NCI-H524 treated with DMSO at 0.1 percent for 48 hours (cell line): ENCODE measurements around the gene GPR26.
"Not testable (repeated sequence)": the region's sequence is repeated elsewhere in the genome, so short reads cannot be mapped to it uniquely, and the experiment has no call there.

Source experiments
- DNase-seq: peaks from one replicate; lab custom pipeline; 2025; lab: John Stamatoyannopoulos, UW

GPR26 gene

DNA sequence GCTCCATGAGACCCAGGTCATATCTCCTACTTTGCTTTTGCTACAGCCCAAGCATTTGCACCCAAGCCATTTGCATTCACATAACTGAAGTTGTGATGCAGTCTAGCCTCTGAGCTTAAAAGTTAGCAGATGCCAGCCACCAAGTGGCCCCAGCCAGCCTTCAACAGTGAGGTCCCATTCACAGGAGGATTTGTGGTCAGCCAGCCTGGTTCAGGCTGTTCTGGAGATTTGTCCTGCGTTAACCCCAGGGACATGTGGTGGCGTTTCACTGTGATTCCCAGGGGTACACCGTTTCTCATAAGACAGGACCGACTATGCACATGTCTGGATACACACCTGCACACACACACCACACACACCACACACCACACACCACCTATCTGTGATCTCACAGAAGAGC is 51.2 kb downstream of the GPR26 start:
- no peak for DNase-seq

DNA sequence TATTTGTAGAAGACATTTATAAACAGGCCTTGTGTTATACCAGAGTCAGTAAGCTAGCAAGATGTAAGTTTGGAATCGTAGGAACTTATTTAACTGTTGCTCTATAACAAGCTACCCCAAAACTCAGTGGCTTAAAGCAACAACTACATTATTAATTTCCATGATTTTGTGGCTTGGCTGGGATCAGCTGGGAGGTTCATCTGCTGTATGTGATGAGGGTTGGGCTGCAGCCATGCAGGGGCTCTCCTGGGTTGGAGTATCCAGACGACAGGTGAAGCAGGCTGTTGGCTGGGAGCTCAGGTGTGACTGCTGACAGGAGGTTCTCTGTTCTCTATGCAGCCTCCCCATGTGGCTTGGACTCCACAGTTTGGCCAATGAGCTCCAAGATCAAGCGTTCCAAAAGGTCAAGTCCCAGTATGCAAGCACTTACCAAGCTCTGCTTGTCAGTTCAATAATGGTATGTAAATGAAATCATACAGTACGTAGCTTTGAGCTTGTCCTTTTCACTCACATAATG is 52.4 kb downstream of the GPR26 start:
- DNase-seq, result no peak

DNA sequence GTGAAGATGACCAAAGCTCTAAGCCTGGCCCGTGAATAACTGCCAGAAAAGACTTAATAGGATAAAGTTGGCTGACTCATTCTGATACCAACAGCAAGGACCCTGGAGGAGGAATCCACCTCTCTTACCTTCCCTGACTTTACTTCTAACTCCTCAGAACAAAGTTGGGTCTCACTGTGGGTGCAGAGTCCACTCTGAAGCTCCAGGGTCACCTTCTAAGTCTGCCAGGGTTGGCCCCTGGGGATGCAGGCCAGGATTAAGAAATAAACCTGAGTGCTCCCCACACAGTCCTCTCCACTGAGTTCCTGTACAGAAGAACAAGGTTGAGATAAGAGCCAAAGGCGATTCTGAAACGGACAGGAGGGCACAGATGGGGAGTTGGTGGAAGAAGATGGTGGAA is 54.4 kb downstream of the GPR26 start:
- DNase-seq, result no peak

DNA sequence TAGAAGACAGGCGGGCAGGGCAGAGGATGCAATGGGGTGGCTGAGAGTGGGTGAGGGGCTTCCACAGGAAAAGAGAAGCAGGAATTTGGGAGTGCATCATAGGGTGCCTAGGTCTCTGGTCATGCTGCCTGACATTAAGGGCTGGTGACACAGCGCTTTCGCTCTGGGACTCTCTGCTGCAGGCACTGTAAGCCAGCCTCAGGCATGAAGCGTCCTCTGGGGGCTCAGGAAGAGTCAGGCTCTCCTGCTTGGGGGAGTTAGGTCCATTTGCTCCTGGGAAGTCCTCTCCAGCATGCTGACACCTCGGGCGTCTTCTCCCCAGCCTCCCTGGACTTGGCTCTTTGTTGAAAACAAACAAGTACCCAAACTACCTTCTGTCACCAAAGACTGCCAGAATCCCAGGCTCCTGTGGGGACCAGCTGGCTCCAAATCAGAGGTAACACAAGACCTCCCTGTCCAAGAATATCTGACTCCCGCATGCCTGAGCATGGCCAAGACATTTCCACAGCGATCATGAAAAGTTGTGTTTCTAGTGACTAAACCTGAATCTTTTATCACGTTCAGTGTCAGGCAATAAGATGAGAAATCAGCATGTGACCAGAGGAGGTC is 55.4 kb downstream of the GPR26 start:
- DNase-seq, result no peak

DNA sequence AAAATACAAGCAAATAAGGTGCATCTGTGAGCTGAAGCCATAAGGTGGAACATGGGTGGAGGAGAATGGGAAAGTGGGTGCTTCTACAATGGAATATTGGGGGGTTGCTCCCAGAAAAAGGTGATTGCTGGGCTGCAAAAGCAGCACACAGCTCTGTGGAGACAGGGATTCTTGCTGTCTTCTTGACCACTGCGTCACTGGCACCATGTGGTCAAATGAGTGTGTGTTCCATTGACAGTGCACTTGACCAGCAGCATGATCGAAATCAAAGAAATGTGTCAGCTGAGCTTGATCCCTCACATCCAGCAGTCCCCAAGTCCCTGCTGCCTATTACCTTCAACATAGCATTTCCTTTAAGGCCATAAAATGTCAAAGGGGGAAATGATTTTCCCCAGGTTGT is 56.2 kb downstream of the GPR26 start:
- no peak for DNase-seq

DNA sequence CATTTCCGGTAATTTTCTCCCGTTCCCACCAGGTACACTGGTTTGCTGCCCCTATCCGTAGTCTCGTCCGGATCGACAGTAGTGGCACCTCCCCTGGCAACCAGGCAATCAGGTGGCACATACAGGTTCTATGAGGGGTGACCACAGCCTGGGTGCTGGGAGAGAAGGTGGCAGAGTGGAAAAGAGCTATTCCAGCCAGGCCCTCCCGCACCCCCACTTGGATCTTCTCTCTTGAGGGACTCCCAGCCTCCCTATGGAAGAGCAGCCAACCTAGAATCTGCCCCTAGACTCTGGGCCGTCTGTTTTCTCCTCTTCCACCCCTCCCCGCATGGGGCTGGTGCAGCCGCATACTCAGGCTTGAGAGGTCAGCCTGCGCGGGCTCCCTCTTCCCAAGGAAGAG is 58.6 kb downstream of the GPR26 start:
- DNase-seq, result no peak

DNA sequence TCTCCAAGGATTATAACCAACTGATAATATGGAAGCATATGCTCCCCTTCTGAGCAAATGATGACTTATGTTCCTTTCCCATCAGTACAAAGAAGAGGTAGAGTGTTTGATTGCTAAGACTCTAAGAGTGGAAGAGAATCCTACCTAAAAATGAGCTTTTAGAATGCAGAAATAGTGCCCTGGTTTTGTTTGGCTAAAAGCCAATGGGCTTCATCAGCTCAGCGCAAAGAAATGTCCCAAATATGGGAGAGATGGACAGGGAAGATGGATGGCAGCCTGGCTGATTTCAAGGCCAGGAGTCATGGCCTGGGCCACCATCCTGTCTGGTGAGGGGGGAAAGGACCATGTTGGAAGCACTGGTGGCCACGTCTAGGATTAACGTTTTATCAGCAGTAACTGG is 60.2 kb downstream of the GPR26 start:
- DNase-seq, result no peak

DNA sequence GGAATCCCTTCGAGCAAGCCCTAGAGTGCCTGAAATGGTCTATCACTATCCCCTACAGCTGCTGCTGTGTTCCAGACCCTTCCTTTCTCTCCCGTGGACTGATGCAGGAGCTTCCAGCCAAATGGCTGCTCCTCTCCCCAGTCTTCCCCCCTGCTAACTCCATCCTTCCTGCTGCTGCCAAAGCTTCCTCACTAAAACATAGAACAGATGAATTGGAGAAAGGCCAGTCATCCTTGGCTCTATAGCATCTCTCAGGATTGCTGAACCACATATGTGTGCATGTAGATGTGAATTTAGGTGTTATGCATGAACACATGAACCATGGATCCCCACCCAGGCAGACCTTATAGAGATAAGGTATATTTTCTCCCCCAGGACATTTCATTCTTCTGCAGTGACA is 60.7 kb downstream of the GPR26 start:
- DNase-seq, result no peak

DNA sequence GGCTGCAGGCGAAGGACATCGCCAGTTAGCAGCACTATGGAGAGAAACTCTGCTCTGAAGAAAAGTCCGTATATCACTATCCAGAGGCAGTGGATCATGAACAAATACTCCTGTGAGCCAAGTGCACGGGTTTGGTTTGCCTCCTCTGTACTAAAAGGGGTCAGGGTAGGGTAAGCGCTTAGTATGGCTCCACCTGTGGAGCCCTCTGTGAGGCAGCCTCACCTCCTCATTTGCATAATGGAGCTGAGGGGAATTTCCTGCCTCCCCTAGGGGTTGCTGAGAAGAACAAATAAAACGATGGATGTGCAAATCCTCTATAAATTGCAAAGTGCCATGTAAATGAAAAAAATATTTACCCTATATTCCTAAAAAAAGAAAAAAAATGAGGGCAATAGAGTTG is 63.4 kb downstream of the GPR26 start:
- no peak for DNase-seq

DNA sequence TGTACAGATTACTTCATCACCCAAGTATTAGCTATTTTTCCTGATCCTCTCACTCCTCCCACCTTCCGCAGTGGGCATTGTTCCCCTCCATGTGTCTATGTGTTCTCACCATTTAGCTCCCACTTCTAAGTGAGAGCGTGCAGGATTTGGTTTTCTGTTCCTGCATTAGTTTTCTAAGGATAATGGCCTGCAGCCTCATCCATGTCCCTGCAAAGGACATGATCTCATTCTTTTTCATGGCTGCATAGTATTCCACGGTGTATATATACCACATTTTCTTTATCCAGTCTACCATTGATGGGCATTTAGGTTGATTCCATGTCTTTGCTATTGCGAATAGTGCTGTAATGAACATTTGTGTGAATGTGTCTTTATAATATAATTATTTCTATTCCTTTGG is 70.8 kb downstream of the GPR26 start:
- DNase-seq, result not testable (repeated sequence)

DNA sequence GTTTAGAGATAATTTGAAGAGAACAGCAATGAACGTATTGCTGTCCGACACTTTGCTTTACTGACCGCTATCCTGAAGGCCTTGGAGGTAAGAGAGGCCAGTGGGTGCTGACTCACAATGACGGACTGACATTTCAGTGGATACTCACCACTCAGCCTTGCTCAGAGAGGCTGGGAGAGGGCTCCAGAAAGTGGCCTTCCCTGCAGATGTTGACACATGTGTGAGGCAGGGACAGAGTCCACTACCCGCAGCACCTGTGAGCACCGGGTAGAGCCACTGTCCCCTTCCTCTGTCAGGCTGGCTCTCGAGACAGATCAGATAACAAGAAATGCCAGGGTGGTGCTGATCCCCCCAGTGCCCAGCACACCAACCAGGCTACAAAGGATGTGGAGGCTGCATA is 75.0 kb downstream of the GPR26 start:
- no peak for DNase-seq

DNA sequence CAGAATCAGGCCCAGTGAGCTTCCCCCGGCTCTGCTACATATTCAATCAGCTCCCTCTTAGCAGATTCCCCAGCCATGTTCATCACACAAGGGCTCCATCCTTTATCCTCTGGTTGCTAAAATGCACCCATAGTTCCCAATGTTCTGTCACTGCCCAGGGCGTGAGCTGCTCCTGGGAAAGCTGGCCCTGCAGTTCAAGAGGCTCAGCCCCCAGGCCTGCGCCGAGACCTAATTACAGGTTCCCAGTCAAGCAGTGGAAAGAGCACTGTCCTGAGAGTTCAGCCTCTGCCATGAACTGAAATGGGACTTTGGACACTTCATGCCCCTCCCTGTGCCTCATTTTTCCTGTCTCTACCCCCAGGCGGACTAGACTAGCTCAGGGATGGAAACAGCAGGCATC is 75.6 kb downstream of the GPR26 start:
- no peak for DNase-seq

DNA sequence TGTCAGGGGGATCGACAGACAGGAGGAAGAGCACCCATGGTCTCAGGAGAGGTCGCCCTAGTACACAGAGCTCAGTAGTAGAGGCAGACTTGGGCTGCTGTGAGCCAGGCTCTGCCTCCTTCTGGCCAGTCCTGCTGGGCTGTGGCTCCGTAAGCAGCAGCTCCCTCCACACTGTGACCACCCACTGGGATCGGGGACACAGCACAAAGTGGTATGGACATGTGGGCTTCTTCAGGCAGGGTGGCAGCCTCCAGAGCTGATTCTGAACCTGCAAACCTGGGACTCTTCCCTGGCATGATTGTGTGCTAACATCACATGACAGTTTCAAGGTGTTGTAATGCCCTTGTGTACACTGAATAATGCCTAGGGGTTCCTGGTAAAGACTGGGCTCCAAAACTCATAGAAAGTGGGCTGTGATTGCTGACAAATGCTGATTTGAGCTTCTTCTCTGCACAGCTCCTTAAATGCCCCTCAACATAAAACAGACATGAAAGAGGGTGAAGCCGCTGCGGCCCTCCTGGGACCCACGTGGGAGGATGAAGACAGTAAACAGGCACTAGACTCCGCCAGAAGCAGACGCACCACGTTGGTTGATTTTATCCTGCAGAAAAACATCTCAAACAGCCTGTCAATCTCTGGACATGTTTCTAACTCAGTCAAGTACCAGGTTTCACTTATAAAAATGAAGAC is 76.7 kb downstream of the GPR26 start:
- DNase-seq, result no peak

DNA sequence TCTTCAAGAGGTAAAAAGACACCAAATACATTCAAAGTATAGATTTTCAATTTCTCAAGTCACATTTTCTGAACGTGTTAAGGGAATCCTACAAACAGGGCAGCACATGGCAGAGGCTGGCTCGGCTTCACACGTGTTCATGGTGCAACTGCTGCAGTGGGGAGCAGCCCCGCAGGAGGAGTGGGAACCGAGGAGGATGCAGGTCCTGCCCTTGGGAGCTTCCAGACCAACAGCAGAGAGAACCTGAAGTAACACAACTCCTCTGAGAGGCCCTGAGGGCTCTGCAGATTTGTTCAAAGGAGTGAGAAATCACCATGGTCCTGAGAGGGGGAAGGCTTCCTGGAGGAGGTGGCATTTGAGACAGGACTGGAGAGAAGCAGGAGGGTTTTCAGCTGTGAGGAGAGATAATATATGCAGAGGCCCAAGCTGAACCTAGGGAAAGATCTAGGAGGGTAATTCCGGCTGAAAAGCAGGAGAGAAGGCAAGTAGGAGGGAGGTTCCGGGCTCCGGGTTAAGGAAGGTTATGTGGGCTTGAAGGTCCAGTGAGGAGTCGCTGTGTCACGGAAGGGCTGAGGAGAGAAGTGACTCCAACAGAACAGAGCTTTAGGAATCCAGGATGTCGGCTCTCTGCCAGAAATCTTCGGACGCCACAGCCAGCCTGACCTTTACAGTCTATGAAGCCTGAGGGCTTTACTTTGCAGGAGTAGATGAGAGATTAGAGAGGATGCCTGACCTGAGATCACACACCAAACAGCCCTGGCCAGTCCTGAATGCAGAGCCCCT is 77.5 kb downstream of the GPR26 start:
- DNase-seq, result no peak

DNA sequence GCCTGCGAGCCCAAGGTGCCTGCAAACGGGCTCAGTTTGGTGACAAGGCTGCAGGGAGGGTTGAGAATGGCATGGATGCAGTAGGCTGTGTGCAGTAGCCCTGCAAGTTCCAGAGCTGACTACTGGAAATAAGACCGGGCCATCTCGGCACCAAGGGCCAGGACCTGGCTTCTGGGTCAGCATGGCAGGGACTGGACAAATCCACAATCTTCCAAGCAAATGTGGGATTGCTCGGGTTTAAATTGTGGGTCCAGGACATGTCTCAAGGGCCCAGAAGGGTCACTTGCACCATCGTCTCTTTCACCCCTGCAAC is 78.0 kb downstream of the GPR26 start:
- DNase-seq, result no peak
